Right lobe of liver (tissue), 6 donors: ENCODE measurements around the gene CARS1. TPM values are rescaled to one million over a fixed set of nuclear protein-coding genes. Genes with fewer than 3 reads are reported as not detected.

ENCODE experiments used
- ATAC-seq, 4 donors: fragments of 200-7000 bp; cut with Tn5 transposase; one replicate each; pipeline ENCODE4 v1.9.1; 2020; ENCODE audit warnings: mild to moderate bottlenecking in 4 of 4, moderate library complexity in 4 of 4
- DNase-seq, 3 donors: peaks; one replicate each; pipeline ENCODE4 v3.0.0-alpha.2; 2020
- H3K27ac ChIP-seq, 3 donors: fragments of 200-600 bp; one replicate each; pipeline ENCODE4 v1.8.0; 2022
- H3K27me3 ChIP-seq, 2 donors: fragments of 200-600 bp; one replicate each; pipeline ENCODE4 v1.8.0; 2022
- H3K36me3 ChIP-seq, 4 donors: fragments of 200-600 bp; sonication (generic) in 1 of 4; one replicate each; pipeline versions ENCODE4 v1.5.1 to v1.8.0; 2017 to 2022; ENCODE audit warnings: control low read depth in 1 of 4
- H3K4me1 ChIP-seq, 4 donors: fragments of 200-600 bp; sonication (generic) in 1 of 4; one replicate each; pipeline versions ENCODE4 v1.5.1 to v1.8.0; 2017 to 2022; ENCODE audit warnings: control low read depth in 1 of 4
- H3K4me3 ChIP-seq, 3 donors: fragments of 200-600 bp; one replicate each; pipeline ENCODE4 v1.8.0; 2022
- H3K9me3 ChIP-seq, 4 donors: fragments of 200-600 bp; sonication (generic) in 1 of 4; one replicate each; pipeline versions ENCODE4 v1.5.1 to v1.8.0; 2017 to 2022; ENCODE audit warnings: control low read depth in 1 of 4
- POLR2A ChIP-seq: fragments of 450-650 bp; IDR thresholded peaks from one replicate; pipeline ENCODE4 v1.6.1; 2017; ENCODE audit warnings: antibody characterized with exemption, mild to moderate bottlenecking
- WGBS: methylation state at CpG from one replicate; pipeline ENCODE4 v1.1.6; 2018; ENCODE audit warnings: low coverage, low lambda C conversion rate; ENCODE audit not compliant: insufficient coverage; ENCODE audit errors: missing lambda C conversion rate; 5-methylcytosine and 5-hydroxymethylcytosine counted together
- intact Hi-C, 2 donors: fragments of 100-400 bp; cut with DNase I; formaldehyde crosslinking; loops; one replicate each; pipeline versions ENCODE4 v1.11.2 to v1.14.1; 2022
- total RNA-seq, 6 experiments: library from RNA; depleted of rRNA in 2 of 6; stranded (reverse); fragments of >200 nt in 2 of 6; fragmentation: NEBNext Ultra II Directional in 3 of 6; extraction: Animal tissue kit (Norgen Biotek cat#: 25700) in 3 of 6; gene quantifications; one replicate each; pipeline versions ENCODE4 v1.1.0 to v1.2.4, GENCODE V29; 2016 to 2023
- TF ChIP-seq, protein P1 (sequence below), 4 donors: fragments of 200-600 bp in 3 of 4; fragments of 450-650 bp in 1 of 4; IDR thresholded peaks; one replicate each; pipeline versions ENCODE4 v1.5.1 to v1.8.0; 2016 to 2022; ENCODE audit warnings: antibody characterized with exemption in 4 of 4, mild to moderate bottlenecking in 2 of 4
- donor health status: DM: no; HTN: yes; CAD: no.
- donor health status: DM: no; HTN: no; CAD: no.
- donor health status: DM: no; HTN: no; CAD: no.
- donor health status: DM: no; HTN: yes; CAD: no.
- donor health status: DM: no; HTN: yes; CAD: no.

The CARS1 gene
- total RNA-seq, 6 experiments from 2014 or later = 17.3 to 44.7 (median 22.7) TPM

GRCh38 chr11:3021125-3021524, 36.1 kb downstream of the CARS1 start:
- peak; percentile 74 to 91 (median 91) for DNase-seq
- TF ChIP-seq, protein P1, sequence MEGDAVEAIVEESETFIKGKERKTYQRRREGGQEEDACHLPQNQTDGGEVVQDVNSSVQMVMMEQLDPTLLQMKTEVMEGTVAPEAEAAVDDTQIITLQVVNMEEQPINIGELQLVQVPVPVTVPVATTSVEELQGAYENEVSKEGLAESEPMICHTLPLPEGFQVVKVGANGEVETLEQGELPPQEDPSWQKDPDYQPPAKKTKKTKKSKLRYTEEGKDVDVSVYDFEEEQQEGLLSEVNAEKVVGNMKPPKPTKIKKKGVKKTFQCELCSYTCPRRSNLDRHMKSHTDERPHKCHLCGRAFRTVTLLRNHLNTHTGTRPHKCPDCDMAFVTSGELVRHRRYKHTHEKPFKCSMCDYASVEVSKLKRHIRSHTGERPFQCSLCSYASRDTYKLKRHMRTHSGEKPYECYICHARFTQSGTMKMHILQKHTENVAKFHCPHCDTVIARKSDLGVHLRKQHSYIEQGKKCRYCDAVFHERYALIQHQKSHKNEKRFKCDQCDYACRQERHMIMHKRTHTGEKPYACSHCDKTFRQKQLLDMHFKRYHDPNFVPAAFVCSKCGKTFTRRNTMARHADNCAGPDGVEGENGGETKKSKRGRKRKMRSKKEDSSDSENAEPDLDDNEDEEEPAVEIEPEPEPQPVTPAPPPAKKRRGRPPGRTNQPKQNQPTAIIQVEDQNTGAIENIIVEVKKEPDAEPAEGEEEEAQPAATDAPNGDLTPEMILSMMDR (IDR thresholded peaks at IDR 0.05) = peak; percentile 57 to 80 (median 62)
- TF ChIP-seq POLR2A = no peak
- no peaks in the 10 kb centered on the region for H3K27me3 ChIP-seq
- ATAC-seq = peak; percentile 94 to 98 (median 95)
- H3K4me3 ChIP-seq = no peak overlapping the region
- intact Hi-C loops = no loop called here
- peak overlapping the region in 1 of 3 donors; percentile 7 for H3K27ac ChIP-seq
- no peaks in the 10 kb centered on the region for H3K9me3 ChIP-seq
- peaks cover 0 to 17% (median 7%) of the 10 kb centered on the region in 4 donors for H3K4me1 ChIP-seq
- H3K36me3 ChIP-seq = peaks cover 0 to 54% (median 32%) of the 10 kb centered on the region in 4 donors
- 43% methylated on average over 4 of the region's 4 CpGs for WGBS

DNA sequence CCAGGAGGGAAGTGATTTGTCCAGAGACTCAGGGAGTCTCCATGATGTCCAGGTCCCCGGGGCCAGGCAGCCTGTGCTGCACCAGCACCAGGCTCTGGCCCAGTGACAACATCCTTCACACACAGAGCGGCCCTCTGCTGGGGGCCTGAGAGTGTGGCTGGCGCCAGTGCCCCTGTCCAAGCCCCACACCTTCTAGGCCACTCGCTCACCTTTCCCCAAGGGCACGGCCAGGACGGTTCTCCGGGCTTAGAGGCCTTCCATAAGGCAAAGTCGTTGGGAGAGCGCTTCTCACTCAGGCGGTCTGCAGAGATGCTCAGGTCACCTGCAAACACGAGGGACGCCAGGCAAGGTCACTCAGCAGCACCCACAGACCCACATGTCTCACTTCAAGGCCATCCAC, 37.2 kb downstream of the CARS1 start:
- TF ChIP-seq, protein P1 (IDR thresholded peaks at IDR 0.05) = no peak
- no peak for TF ChIP-seq POLR2A
- intact Hi-C loops = no loop called here
- no CpG with 5 or more reads among the region's 12 CpGs for WGBS
- H3K9me3 ChIP-seq = no peaks in the 10 kb centered on the region
- peaks cover 0 to 17% (median 7%) of the 10 kb centered on the region in 4 donors for H3K4me1 ChIP-seq
- no peak overlapping the region for H3K4me3 ChIP-seq
- no peak for DNase-seq
- H3K27ac ChIP-seq = no peak overlapping the region
- H3K27me3 ChIP-seq = no peaks in the 10 kb centered on the region
- H3K36me3 ChIP-seq = peaks cover 0 to 51% (median 30%) of the 10 kb centered on the region in 4 donors
- ATAC-seq = no peak

DNA sequence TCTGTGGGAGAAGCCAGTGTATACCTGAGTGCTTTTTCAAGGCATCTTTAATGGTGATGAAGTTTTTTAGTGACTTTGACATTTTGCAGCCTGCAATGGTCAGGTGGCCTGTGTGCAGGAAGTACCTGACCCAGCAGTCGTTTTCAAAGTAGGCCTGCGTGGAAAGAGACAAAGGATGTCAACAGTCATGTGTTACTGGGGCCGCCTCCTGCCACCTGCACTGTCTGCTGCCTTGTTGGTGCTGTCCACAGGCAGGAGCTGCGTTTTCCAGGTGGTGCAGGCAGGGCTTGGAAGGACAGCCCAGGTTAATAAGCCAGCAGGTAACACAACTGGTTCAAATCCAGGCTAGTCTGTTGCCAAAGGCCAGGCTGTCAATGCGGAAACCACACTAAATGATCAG, 38.6 kb downstream of the CARS1 start:
- no peak for TF ChIP-seq POLR2A
- TF ChIP-seq, protein P1 (IDR thresholded peaks at IDR 0.05) = no peak
- Histone ChIP-seq H3K4me1 (peaks cover 0 to 17% (median 7%) of the 10 kb centered on the region in 4 donors), H3K36me3 (peaks cover 0 to 58% (median 30%) of the 10 kb centered on the region in 4 donors), H3K27me3 (no peaks in the 10 kb centered on the region), H3K4me3 (no peak overlapping the region), H3K9me3 (no peaks in the 10 kb centered on the region), H3K27ac (no peak overlapping the region)
- DNase-seq (no peak), ATAC-seq (no peak)
- 70% methylated on average over 2 of the region's 5 CpGs for WGBS
- intact Hi-C loops = no loop called here

DNA sequence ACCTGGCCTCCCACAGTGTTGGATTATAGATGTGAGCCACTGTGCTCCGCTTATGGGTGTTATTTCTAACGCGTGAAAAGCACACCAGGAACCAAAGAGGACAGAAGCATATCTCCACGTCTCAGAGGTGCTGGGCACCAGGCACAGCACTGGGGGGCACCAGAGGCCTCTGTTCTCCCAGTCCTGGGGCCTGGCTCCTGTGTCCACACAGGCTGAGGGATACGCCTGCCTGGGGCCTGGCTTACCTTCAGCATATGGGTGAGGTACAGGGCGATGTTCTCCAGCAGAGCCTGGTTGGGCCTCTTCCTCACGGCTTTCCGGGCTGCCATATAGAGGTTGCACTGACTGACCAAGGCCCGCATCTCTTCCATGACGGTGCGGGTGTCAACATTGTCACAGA, 40.4 kb downstream of the CARS1 start:
- no peak for DNase-seq
- H3K36me3 ChIP-seq = peaks cover 0 to 66% (median 37%) of the 10 kb centered on the region in 4 donors
- H3K27me3 ChIP-seq = no peaks in the 10 kb centered on the region
- no peak overlapping the region for H3K4me3 ChIP-seq
- no peak overlapping the region for H3K27ac ChIP-seq
- peaks cover 0 to 16% (median 5%) of the 10 kb centered on the region in 4 donors for H3K4me1 ChIP-seq
- WGBS = 100% methylated on average over 2 of the region's 11 CpGs
- ATAC-seq = no peak
- H3K9me3 ChIP-seq = no peaks in the 10 kb centered on the region
- intact Hi-C loops = no loop called here
- TF ChIP-seq, protein P1 (IDR thresholded peaks at IDR 0.05) = peak in 1 of 4 donors; percentile 5
- TF ChIP-seq POLR2A = no peak
